ENCODE data around the gene PTCH2.

The PTCH2 gene

GRCh38 chr1:44787506-44787905 lies 55.5 kb downstream of the PTCH2 start:
- H3K4me3 ChIP-seq (replicated peaks in 1 of 2; ENCODE audit: low read depth in 2 of 2, low read length in 2 of 2), result no peak overlapping the region
- no peak for TF ChIP-seq CTCF (IDR thresholded peaks at IDR 0.05; ENCODE audit: low read depth, low read length)
- DNase-seq (ENCODE audit: low read depth in 2 of 2), result no peak

- no peak overlapping the region for H3K4me3 ChIP-seq (replicated peaks in 1 of 2; ENCODE audit: low read depth in 2 of 2, low read length in 2 of 2)
- no peak for DNase-seq (ENCODE audit: low read depth in 2 of 2)
- no peak for TF ChIP-seq CTCF (IDR thresholded peaks at IDR 0.05; ENCODE audit: low read depth, low read length)
These were observed 56.1 kb downstream of the PTCH2 start for GRCh38 chr1:44786841-44787426.

GRCh38 chr1:44786138-44786840 lies 56.8 kb downstream of the PTCH2 start:
- peak; percentile 58 to 61 for DNase-seq (ENCODE audit: low read depth in 2 of 2)
- H3K4me3 ChIP-seq (replicated peaks in 1 of 2; ENCODE audit: low read depth in 2 of 2, low read length in 2 of 2), result peak overlapping the region; percentile 43 to 47
- peak; percentile 99 for TF ChIP-seq CTCF (IDR thresholded peaks at IDR 0.05; ENCODE audit: low read depth, low read length)

GRCh38 chr1:44785501-44786137 lies 57.4 kb downstream of the PTCH2 start:
- DNase-seq (ENCODE audit: low read depth in 2 of 2), result no peak
- peak overlapping the region; percentile 43 to 47 for H3K4me3 ChIP-seq (replicated peaks in 1 of 2; ENCODE audit: low read depth in 2 of 2, low read length in 2 of 2)
- TF ChIP-seq CTCF (IDR thresholded peaks at IDR 0.05; ENCODE audit: low read depth, low read length), result no peak

GRCh38 chr1:44785029-44785380 lies 58.0 kb downstream of the PTCH2 start:
- H3K4me3 ChIP-seq (replicated peaks in 1 of 2; ENCODE audit: low read depth in 2 of 2, low read length in 2 of 2), result no peak overlapping the region
- DNase-seq (ENCODE audit: low read depth in 2 of 2), result no peak

More at GRCh38 chr1:44785029-44785380, 58.0 kb downstream of the PTCH2 start:
- TF ChIP-seq CTCF (IDR thresholded peaks at IDR 0.05; ENCODE audit: low read depth, low read length), result no peak
